ENCODE results near the gene TBCC.

GRCh38 chr6:42758756-42759430, 13.0 kb upstream of the TBCC start:
- no peak for TF ChIP-seq PPARA (CRISPR knock-in tag; IDR thresholded peaks at IDR 0.05; ENCODE audit: borderline replicate concordance)
- TF ChIP-seq, protein P1, sequence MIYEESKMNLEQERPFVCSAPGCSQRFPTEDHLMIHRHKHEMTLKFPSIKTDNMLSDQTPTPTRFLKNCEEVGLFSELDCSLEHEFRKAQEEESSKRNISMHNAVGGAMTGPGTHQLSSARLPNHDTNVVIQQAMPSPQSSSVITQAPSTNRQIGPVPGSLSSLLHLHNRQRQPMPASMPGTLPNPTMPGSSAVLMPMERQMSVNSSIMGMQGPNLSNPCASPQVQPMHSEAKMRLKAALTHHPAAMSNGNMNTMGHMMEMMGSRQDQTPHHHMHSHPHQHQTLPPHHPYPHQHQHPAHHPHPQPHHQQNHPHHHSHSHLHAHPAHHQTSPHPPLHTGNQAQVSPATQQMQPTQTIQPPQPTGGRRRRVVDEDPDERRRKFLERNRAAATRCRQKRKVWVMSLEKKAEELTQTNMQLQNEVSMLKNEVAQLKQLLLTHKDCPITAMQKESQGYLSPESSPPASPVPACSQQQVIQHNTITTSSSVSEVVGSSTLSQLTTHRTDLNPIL (CRISPR knock-in tag; IDR thresholded peaks at IDR 0.05; ENCODE audit: low read depth) = no peak
- TF ChIP-seq ISL1 (CRISPR knock-in tag; IDR thresholded peaks at IDR 0.05) = no peak
- TF ChIP-seq CSDC2 (CRISPR knock-in tag; IDR thresholded peaks at IDR 0.05) = no peak
- TF ChIP-seq ZFP3 (CRISPR knock-in tag; IDR thresholded peaks at IDR 0.05) = no peak
- TF ChIP-seq TCF4 (CRISPR knock-in tag; IDR thresholded peaks at IDR 0.05; ENCODE audit: borderline replicate concordance) = no peak
- no peak for TF ChIP-seq RARB (CRISPR knock-in tag; IDR thresholded peaks at IDR 0.05)
- TF ChIP-seq, protein P2, sequence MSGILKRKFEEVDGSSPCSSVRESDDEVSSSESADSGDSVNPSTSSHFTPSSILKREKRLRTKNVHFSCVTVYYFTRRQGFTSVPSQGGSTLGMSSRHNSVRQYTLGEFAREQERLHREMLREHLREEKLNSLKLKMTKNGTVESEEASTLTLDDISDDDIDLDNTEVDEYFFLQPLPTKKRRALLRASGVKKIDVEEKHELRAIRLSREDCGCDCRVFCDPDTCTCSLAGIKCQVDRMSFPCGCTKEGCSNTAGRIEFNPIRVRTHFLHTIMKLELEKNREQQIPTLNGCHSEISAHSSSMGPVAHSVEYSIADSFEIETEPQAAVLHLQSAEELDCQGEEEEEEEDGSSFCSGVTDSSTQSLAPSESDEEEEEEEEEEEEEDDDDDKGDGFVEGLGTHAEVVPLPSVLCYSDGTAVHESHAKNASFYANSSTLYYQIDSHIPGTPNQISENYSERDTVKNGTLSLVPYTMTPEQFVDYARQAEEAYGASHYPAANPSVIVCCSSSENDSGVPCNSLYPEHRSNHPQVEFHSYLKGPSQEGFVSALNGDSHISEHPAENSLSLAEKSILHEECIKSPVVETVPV (CRISPR knock-in tag; IDR thresholded peaks at IDR 0.05) = no peak
- TF ChIP-seq ZFP30 (CRISPR knock-in tag; IDR thresholded peaks at IDR 0.05) = no peak
- no peak for TF ChIP-seq SNAI2 (CRISPR knock-in tag; IDR thresholded peaks at IDR 0.05)
